HL-60 (cell line): ENCODE data around the gene MAS1.

Experiments
- CTCF ChIP-seq: IDR thresholded peaks from one replicate; pipeline ENCODE4 v1.5.1; 2011; ENCODE audit warnings: low read length, control low read depth, inconsistent platforms; ENCODE audit not compliant: insufficient read depth
- GABPA ChIP-seq: IDR thresholded peaks from 2 replicates; pipeline ENCODE4 v1.6.1; 2012; ENCODE audit warnings: low read depth
- POLR2AphosphoS5 ChIP-seq: IDR thresholded peaks from 2 replicates; pipeline ENCODE4 v1.6.1; 2012; ENCODE audit warnings: low read depth
- REST ChIP-seq: IDR thresholded peaks from 2 replicates; pipeline ENCODE4 v1.6.1; 2012; ENCODE audit warnings: low read depth; ENCODE audit not compliant: insufficient replicate concordance
- SPI1 ChIP-seq: IDR thresholded peaks from 2 replicates; pipeline ENCODE4 v1.6.1; 2012; ENCODE audit warnings: low read depth, mild to moderate bottlenecking, borderline replicate concordance

GRCh38 chr6:159844737-159845645 is 45.8 kb upstream of the MAS1 start:
- TF ChIP-seq REST (no peak), CTCF (no peak), GABPA (no peak), POLR2AphosphoS5 (no peak), SPI1 (no peak)
